ENCODE measurements around the gene TYSND1. TPM values are rescaled to one million over a fixed set of nuclear protein-coding genes. Genes with fewer than 3 reads are reported as not detected.

Gene TYSND1
- total and polyA plus RNA-seq, 2 donors from 2014 or later, result 12.9 to 13.8 TPM

GRCh38 chr10:70176441-70176840 is 29.9 kb upstream of the TYSND1 start:
- peaks cover 0 to 4% (median 0%) of the 10 kb centered on the region in 3 donors for H3K4me1 ChIP-seq (ENCODE audit: control insufficient read depth in 2 of 3, insufficient read depth in 2 of 3, low read depth in 1 of 3, low read length in 3 of 3)
- intact Hi-C loops (cut with DNase I), result no loop called here
- H3K4me3 ChIP-seq (ENCODE audit: low read length in 3 of 3), result no peak overlapping the region
- no peaks in the 10 kb centered on the region for H3K9me3 ChIP-seq (ENCODE audit: control insufficient read depth in 2 of 3, insufficient read depth in 1 of 3, low read length in 3 of 3)
- DNase-seq (no peak), FAIRE-seq (no peak)
- no peak overlapping the region for H3K9ac ChIP-seq (ENCODE audit: low read length in 3 of 3)
- no peak for TF ChIP-seq CTCF (IDR thresholded peaks at IDR 0.05; ENCODE audit: borderline replicate concordance, extremely low read depth, insufficient read depth)
- H3K36me3 ChIP-seq (ENCODE audit: control insufficient read depth in 2 of 3, insufficient read depth in 3 of 3, low read length in 3 of 3), result no peaks in the 10 kb centered on the region
- no peak overlapping the region for H3K27ac ChIP-seq (ENCODE audit: low read depth in 2 of 2, low read length in 2 of 2)
- H3K27me3 ChIP-seq (ENCODE audit: control insufficient read depth, insufficient read depth, low read length), result no peaks in the 10 kb centered on the region

GRCh38 chr10:70175516-70175915 is 29.0 kb upstream of the TYSND1 start:
- FAIRE-seq, result no peak
- no peak for TF ChIP-seq CTCF (IDR thresholded peaks at IDR 0.05; ENCODE audit: borderline replicate concordance, extremely low read depth, insufficient read depth)

GRCh38 chr10:70174058-70174741 is 27.7 kb upstream of the TYSND1 start:
- DNase-seq (no peak), FAIRE-seq (no peak)
- peaks cover 0 to 8% (median 0%) of the 10 kb centered on the region in 3 donors for H3K4me1 ChIP-seq (ENCODE audit: control insufficient read depth in 2 of 3, insufficient read depth in 2 of 3, low read depth in 1 of 3, low read length in 3 of 3)
- TF ChIP-seq CTCF (IDR thresholded peaks at IDR 0.05; ENCODE audit: borderline replicate concordance, extremely low read depth, insufficient read depth), result no peak
- no peaks in the 10 kb centered on the region for H3K36me3 ChIP-seq (ENCODE audit: control insufficient read depth in 2 of 3, insufficient read depth in 3 of 3, low read length in 3 of 3)
- H3K27ac ChIP-seq (ENCODE audit: low read depth in 2 of 2, low read length in 2 of 2), result no peak overlapping the region
- H3K9me3 ChIP-seq (ENCODE audit: control insufficient read depth in 2 of 3, insufficient read depth in 1 of 3, low read length in 3 of 3), result no peaks in the 10 kb centered on the region
- no peaks in the 10 kb centered on the region for H3K27me3 ChIP-seq (ENCODE audit: control insufficient read depth, insufficient read depth, low read length)
- H3K9ac ChIP-seq (ENCODE audit: low read length in 3 of 3), result no peak overlapping the region
- no peak overlapping the region for H3K4me3 ChIP-seq (ENCODE audit: low read length in 3 of 3)
- intact Hi-C loops (cut with DNase I), result no loop called here

More at GRCh38 chr10:70175516-70175915, 29.0 kb upstream of the TYSND1 start:
- no peak overlapping the region for H3K9ac ChIP-seq (ENCODE audit: low read length in 3 of 3)
- H3K27ac ChIP-seq (ENCODE audit: low read depth in 2 of 2, low read length in 2 of 2), result no peak overlapping the region
- H3K9me3 ChIP-seq (ENCODE audit: control insufficient read depth in 2 of 3, insufficient read depth in 1 of 3, low read length in 3 of 3), result no peaks in the 10 kb centered on the region
- intact Hi-C loops (cut with DNase I), result no loop called here
- no peaks in the 10 kb centered on the region for H3K36me3 ChIP-seq (ENCODE audit: control insufficient read depth in 2 of 3, insufficient read depth in 3 of 3, low read length in 3 of 3)
- H3K4me1 ChIP-seq (ENCODE audit: control insufficient read depth in 2 of 3, insufficient read depth in 2 of 3, low read depth in 1 of 3, low read length in 3 of 3), result peaks cover 0 to 4% (median 0%) of the 10 kb centered on the region in 3 donors
- H3K27me3 ChIP-seq (ENCODE audit: control insufficient read depth, insufficient read depth, low read length), result no peaks in the 10 kb centered on the region
- no peak overlapping the region for H3K4me3 ChIP-seq (ENCODE audit: low read length in 3 of 3)
- DNase-seq, result no peak
